ENCODE data around the gene SSH3.

DNA sequence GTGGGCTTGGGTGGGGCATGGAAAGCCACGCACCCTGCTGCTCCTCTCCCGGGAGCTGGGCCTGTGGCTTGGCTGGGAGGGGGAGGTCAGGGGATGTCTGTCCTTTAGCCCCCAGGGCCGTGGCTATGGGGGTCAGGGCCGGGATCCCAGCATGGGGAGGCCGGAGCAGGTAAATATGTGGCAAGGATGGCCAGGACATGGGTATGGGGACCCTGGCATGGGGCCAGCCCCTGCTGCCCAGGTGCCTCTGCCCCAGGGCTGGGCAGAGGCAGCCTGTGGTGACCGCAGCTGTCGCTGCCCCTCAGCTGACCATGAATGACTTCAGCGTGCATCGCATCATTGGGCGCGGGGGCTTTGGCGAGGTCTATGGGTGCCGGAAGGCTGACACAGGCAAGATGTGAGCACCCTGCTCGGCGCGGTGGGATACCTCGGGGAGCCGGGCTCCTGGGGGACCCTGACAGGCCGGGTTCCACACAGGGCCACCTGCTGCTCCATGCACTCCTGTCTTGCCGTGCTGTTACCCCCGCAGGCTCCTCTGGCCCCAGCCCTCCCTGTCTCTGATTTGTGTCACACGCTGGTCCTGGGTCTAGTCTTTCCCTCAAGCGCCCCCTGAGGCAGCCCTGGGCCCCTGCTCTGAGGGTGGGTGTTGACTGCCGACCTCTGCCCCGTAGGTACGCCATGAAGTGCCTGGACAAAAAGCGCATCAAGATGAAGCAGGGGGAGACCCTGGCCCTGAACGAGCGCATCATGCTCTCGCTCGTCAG is 22.4 kb upstream of the SSH3 start:
- TF ChIP-seq, protein P1, sequence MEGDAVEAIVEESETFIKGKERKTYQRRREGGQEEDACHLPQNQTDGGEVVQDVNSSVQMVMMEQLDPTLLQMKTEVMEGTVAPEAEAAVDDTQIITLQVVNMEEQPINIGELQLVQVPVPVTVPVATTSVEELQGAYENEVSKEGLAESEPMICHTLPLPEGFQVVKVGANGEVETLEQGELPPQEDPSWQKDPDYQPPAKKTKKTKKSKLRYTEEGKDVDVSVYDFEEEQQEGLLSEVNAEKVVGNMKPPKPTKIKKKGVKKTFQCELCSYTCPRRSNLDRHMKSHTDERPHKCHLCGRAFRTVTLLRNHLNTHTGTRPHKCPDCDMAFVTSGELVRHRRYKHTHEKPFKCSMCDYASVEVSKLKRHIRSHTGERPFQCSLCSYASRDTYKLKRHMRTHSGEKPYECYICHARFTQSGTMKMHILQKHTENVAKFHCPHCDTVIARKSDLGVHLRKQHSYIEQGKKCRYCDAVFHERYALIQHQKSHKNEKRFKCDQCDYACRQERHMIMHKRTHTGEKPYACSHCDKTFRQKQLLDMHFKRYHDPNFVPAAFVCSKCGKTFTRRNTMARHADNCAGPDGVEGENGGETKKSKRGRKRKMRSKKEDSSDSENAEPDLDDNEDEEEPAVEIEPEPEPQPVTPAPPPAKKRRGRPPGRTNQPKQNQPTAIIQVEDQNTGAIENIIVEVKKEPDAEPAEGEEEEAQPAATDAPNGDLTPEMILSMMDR (IDR thresholded peaks at IDR 0.05) = no peak
- TF ChIP-seq POLR2A (IDR thresholded peaks at IDR 0.05) = no peak

All from upper lobe of left lung (tissue), 4 donors.